SU-DHL-6 (cell line): Measurements from ENCODE around the gene ZDHHC17.

ENCODE experiments used
- EZH2phosphoT487 ChIP-seq: fragments of 200-600 bp; sonication (generic), shearing (Covaris generic); conservative IDR thresholded peaks from 2 replicates; pipeline ENCODE4 v1.6.1; 2018; ENCODE audit warnings: mild to moderate bottlenecking, antibody characterized with exemption, low read length, moderate library complexity, mixed read lengths
- TF ChIP-seq, protein P1 (sequence below): fragments of 200-600 bp; sonication (generic); IDR thresholded peaks from one replicate; pipeline ENCODE4 v1.5.1; 2017; ENCODE audit warnings: antibody characterized with exemption, mild to moderate bottlenecking, low read length, moderate library complexity; ENCODE audit not compliant: insufficient read depth, poor library complexity, severe bottlenecking

DNA sequence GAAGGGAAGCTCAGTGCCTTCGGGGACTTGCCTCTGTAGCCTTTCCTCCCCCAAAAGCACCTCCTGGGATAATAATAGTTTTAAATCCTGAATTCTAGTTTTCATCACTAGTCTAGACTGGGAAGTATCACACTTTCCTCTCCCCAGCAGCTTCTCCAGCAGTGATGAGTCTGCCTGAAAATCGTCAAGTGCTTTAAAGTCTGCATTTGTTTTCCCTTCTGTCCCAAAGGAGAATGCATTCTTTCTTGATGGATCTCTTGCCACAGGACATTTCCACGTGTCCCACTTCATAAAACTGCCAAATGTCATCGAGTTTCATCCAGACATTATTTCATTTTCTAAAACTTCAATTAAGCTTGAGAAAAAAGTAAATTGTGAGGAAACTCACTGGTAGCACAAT is 99.9 kb downstream of the ZDHHC17 start:
- TF ChIP-seq, protein P1, sequence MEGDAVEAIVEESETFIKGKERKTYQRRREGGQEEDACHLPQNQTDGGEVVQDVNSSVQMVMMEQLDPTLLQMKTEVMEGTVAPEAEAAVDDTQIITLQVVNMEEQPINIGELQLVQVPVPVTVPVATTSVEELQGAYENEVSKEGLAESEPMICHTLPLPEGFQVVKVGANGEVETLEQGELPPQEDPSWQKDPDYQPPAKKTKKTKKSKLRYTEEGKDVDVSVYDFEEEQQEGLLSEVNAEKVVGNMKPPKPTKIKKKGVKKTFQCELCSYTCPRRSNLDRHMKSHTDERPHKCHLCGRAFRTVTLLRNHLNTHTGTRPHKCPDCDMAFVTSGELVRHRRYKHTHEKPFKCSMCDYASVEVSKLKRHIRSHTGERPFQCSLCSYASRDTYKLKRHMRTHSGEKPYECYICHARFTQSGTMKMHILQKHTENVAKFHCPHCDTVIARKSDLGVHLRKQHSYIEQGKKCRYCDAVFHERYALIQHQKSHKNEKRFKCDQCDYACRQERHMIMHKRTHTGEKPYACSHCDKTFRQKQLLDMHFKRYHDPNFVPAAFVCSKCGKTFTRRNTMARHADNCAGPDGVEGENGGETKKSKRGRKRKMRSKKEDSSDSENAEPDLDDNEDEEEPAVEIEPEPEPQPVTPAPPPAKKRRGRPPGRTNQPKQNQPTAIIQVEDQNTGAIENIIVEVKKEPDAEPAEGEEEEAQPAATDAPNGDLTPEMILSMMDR: no peak
- TF ChIP-seq EZH2phosphoT487: no peak
